Measurements from ENCODE around the gene COPE.

DNA sequence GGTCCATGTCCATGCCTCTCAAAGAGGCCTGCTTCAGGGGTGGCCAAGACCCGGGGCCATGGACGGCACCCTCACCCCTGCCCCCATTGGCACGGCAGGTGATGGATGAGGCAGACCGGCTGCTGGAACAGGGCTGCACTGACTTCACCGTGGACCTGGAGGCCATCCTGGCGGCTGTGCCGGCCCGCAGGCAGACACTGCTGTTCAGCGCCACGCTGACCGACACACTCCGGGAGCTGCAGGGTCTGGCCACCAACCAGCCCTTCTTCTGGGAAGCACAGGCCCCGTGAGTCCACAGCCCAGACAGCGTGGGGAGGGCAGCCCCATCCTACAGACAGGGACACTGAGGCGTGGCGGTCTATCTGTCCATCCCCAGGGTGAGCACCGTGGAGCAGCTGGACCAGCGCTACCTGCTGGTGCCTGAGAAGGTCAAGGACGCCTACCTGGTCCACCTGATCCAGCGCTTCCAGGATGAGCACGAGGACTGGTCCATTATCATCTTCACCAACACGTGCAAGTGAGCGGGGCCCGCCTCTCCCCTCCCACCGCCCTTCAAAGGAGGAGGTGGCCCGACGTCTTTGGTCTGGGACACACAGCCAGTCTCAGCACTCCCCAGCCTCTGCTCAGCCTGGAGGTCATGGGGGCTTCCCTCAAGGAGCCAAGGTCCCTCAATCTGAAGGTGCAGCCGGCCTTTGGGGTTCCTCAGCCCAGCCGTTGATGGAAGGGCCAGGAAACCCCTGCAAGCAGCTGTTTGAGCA lies 3.2 kb upstream of the COPE start:
- TF ChIP-seq, protein P1, sequence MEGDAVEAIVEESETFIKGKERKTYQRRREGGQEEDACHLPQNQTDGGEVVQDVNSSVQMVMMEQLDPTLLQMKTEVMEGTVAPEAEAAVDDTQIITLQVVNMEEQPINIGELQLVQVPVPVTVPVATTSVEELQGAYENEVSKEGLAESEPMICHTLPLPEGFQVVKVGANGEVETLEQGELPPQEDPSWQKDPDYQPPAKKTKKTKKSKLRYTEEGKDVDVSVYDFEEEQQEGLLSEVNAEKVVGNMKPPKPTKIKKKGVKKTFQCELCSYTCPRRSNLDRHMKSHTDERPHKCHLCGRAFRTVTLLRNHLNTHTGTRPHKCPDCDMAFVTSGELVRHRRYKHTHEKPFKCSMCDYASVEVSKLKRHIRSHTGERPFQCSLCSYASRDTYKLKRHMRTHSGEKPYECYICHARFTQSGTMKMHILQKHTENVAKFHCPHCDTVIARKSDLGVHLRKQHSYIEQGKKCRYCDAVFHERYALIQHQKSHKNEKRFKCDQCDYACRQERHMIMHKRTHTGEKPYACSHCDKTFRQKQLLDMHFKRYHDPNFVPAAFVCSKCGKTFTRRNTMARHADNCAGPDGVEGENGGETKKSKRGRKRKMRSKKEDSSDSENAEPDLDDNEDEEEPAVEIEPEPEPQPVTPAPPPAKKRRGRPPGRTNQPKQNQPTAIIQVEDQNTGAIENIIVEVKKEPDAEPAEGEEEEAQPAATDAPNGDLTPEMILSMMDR (IDR thresholded peaks at IDR 0.05): no peak
- TF ChIP-seq POLR2A (IDR thresholded peaks at IDR 0.05): no peak

Measured in gastroesophageal sphincter (tissue), 3 donors.